Measurements from ENCODE around the gene ELOF1.

DNA sequence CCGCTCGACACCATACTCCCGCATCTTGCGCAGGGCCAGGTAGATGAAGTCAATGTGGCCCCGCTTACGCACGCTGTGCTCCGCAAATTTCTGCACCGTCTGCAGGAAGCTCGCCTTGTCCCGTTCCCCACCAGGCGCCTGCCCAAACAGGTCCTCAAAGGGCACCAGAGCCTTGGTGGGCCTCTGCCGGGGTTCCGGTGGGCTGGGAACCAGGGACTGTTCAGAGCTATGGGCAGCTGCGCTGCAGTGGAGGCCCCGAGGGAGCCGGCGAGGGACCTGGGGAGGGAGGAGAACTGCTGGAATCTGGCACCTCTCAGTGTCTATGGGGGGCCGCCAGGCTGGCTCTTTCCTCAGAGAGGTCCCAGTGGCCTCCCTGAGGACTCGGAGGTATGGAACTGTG, 45.1 kb downstream of the ELOF1 start:
- no peak for TF ChIP-seq POLR2AphosphoS5 (IDR thresholded peaks at IDR 0.05)
- TF ChIP-seq, protein P1, sequence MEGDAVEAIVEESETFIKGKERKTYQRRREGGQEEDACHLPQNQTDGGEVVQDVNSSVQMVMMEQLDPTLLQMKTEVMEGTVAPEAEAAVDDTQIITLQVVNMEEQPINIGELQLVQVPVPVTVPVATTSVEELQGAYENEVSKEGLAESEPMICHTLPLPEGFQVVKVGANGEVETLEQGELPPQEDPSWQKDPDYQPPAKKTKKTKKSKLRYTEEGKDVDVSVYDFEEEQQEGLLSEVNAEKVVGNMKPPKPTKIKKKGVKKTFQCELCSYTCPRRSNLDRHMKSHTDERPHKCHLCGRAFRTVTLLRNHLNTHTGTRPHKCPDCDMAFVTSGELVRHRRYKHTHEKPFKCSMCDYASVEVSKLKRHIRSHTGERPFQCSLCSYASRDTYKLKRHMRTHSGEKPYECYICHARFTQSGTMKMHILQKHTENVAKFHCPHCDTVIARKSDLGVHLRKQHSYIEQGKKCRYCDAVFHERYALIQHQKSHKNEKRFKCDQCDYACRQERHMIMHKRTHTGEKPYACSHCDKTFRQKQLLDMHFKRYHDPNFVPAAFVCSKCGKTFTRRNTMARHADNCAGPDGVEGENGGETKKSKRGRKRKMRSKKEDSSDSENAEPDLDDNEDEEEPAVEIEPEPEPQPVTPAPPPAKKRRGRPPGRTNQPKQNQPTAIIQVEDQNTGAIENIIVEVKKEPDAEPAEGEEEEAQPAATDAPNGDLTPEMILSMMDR (IDR thresholded peaks at IDR 0.05; ENCODE audit: poor library complexity, severe bottlenecking) = no peak

All from neural cell (in vitro differentiated cells).